ENCODE measurements around the gene COL20A1.

The COL20A1 gene

DNA sequence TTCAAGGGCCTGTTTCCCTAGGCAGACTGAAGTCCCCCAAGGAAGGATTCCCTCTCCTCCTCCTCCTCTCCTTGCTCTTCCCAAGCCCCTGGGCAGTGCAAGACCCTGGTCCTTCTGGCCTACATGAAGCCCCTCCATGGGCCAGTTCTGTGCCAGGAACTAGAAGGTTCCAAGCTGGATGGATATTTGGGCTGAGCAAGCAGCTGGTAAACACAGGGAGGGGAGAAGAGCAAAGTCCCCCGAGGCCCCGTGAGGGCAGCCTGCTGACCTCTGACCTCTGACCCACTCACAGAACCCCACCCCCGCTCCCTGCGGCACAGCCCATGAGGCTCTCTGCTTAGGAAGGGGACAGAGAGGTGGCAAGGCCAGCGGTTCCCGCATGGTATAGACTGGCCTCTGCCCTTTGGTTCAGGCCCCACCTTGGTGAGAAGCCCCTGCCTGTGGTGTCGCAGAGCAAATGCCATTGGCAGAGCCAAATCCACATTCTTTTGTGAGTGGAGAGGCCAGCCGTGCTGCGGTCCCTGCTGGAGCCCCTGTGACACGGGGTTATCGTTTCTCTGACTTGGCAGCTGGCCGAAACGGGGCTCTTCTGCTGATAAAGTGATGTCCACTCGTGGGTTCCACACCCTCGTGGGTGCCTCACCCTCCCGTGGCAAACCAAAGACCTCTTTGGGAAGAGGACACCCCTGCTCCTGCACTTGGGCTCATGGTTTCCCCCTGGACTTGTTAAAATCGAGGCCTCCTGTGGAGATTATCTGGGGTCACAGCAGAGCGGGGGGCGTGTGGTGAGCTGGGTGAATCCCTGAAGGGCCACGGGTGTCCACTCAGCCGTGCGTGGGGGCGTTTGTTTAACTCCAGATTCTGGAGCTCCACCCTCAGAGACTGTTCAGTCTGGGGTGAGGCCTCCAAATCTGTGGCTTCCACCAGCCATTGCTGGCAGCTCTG is 70.3 kb downstream of the COL20A1 start:
- Histone ChIP-seq H3K27me3 (ENCODE audit: control insufficient read depth, insufficient read depth, low read length) (peaks cover 33% of the 10 kb centered on the region), H3K9me3 (ENCODE audit: control insufficient read depth, low read depth, low read length) (no peaks in the 10 kb centered on the region), H3K4me1 (ENCODE audit: control insufficient read depth, low read depth, low read length) (peaks cover 5% of the 10 kb centered on the region), H3K27ac (ENCODE audit: low read length) (no peak overlapping the region), H3K36me3 (ENCODE audit: control insufficient read depth, low read depth, low read length) (no peaks in the 10 kb centered on the region), H3K4me3 (ENCODE audit: low read length) (no peak overlapping the region), H3K9ac (ENCODE audit: low read length) (no peak overlapping the region)

DNA sequence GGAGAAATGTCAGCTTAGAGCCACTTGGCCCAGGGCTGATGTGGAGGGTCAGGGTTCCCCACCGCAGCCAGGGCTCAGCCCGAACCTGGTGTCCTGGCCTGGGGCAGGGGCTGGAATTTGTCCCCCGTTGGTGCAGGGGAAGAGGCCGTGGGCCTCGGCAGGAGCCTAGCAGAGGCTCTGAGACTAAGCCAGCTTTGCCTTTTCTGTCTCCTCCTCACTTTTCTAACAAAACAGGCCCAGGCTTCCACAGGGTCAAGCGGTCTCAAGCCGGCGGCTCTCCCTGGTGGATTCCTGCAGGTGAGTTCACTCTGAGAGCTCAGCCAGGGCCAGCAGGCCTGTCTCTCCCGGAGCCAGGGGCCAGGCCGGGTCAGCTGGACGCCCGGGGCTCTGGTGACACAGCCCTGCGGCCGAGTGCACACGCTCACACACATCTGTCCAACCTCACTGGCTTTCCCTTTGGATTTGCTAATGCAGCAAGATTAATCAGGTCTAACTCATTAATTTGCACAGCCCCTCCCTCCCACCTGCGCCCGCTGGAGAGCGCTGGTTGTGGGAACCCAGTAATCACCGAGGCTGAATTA is 71.1 kb downstream of the COL20A1 start:
- H3K4me1 ChIP-seq (ENCODE audit: control insufficient read depth, low read depth, low read length): peaks cover 5% of the 10 kb centered on the region
- H3K9me3 ChIP-seq (ENCODE audit: control insufficient read depth, low read depth, low read length): no peaks in the 10 kb centered on the region
- H3K36me3 ChIP-seq (ENCODE audit: control insufficient read depth, low read depth, low read length): no peaks in the 10 kb centered on the region
- H3K4me3 ChIP-seq (ENCODE audit: low read length): no peak overlapping the region
- H3K9ac ChIP-seq (ENCODE audit: low read length): no peak overlapping the region
- H3K27me3 ChIP-seq (ENCODE audit: control insufficient read depth, insufficient read depth, low read length): peaks cover 33% of the 10 kb centered on the region
- no peak overlapping the region for H3K27ac ChIP-seq (ENCODE audit: low read length)

DNA sequence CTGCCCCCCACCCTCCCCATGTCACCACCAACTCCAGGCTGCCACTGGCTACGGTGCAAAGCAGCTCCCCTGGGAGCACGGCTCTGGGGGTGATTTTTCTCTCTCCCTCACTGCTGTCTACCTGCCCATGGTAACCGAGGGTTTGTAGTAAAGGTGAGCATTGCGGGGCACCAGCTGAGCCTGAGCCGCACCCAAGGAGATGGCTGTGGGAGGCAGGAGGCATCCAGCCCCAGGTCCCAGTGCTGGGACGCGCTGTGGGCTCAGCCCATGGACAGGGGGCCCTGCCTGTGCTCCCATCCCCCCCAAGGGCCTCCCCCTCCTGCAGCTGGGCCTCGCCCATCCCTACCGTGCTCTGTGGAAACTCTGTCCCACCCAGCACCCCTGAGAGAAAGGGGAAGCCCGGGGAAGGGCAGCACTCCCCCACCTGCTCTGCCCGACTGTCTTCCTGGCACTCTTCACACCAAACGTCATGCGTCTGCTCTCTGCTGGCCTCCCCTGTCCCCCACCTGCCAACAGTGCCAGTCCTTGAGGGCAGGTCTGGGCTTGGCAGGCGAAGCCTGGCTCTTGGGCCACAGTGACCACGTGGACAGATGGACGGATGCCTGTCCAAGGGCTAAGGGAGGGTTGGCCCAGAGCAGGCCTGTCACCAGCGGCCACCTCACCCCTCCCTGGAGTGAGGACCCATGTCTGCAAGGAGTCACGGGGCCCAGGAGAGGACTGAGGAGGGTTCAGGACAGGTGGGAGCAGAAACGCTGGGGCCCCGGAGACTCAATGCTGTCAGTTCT is 72.0 kb downstream of the COL20A1 start:
- Histone ChIP-seq H3K9me3 (ENCODE audit: control insufficient read depth, low read depth, low read length) (no peaks in the 10 kb centered on the region), H3K9ac (ENCODE audit: low read length) (no peak overlapping the region), H3K4me3 (ENCODE audit: low read length) (no peak overlapping the region), H3K27me3 (ENCODE audit: control insufficient read depth, insufficient read depth, low read length) (peaks cover 31% of the 10 kb centered on the region), H3K4me1 (ENCODE audit: control insufficient read depth, low read depth, low read length) (peaks cover 5% of the 10 kb centered on the region), H3K27ac (ENCODE audit: low read length) (no peak overlapping the region), H3K36me3 (ENCODE audit: control insufficient read depth, low read depth, low read length) (no peaks in the 10 kb centered on the region)

DNA sequence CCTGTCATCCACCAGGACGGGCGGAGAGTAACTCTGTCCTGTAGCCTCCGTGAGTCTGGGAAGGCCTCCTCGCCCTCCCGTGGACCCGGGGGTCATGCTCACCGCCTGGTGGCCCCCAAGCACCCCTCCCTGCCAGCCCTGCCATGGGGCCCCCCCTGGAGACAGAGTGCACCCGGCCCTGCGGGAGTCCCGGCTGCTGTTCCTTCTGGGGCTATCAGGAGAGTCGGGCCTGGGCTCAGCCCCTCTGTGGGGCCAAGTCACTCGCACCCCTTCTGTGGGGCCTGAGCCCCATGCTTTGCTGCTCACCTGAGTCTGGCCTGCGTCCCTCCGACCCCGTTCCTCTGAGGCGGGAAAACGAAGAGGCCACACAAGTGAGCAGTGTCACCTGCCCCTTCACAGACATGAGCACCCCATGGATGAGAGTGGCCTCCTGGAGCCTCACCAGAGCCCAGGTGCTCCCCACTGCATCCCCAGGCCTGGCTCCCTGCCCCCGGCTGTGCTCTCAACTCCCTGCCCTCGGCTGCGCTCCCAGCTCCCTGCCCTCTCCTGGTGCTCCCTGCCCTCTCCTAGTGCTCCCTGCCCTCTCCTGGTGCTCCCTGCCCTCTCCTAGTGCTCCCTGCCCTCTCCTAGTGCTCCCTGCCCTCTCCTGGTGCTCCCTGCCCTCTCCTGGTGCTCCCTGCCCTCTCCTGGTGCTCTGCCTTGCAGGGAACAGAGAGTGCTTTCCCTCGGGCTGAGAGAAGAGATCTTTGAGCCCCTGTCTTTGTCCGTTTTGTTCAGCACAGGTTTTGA is 72.8 kb downstream of the COL20A1 start:
- no peak overlapping the region for H3K27ac ChIP-seq (ENCODE audit: low read length)
- H3K27me3 ChIP-seq (ENCODE audit: control insufficient read depth, insufficient read depth, low read length): peaks cover 23% of the 10 kb centered on the region
- no peak overlapping the region for H3K9ac ChIP-seq (ENCODE audit: low read length)
- H3K9me3 ChIP-seq (ENCODE audit: control insufficient read depth, low read depth, low read length): no peaks in the 10 kb centered on the region
- H3K36me3 ChIP-seq (ENCODE audit: control insufficient read depth, low read depth, low read length): no peaks in the 10 kb centered on the region
- H3K4me3 ChIP-seq (ENCODE audit: low read length): no peak overlapping the region
- peaks cover 5% of the 10 kb centered on the region for H3K4me1 ChIP-seq (ENCODE audit: control insufficient read depth, low read depth, low read length)

- H3K4me1 ChIP-seq (ENCODE audit: control insufficient read depth, low read depth, low read length): peaks cover 5% of the 10 kb centered on the region
- H3K4me3 ChIP-seq (ENCODE audit: low read length): no peak overlapping the region
- H3K27ac ChIP-seq (ENCODE audit: low read length): no peak overlapping the region
- peaks cover 17% of the 10 kb centered on the region for H3K27me3 ChIP-seq (ENCODE audit: control insufficient read depth, insufficient read depth, low read length)
- H3K9ac ChIP-seq (ENCODE audit: low read length): no peak overlapping the region
- H3K9me3 ChIP-seq (ENCODE audit: control insufficient read depth, low read depth, low read length): no peaks in the 10 kb centered on the region
- H3K36me3 ChIP-seq (ENCODE audit: control insufficient read depth, low read depth, low read length): no peaks in the 10 kb centered on the region
These were observed 73.7 kb downstream of the COL20A1 start for GRCh38 chr20:63366390-63367365.

DNA sequence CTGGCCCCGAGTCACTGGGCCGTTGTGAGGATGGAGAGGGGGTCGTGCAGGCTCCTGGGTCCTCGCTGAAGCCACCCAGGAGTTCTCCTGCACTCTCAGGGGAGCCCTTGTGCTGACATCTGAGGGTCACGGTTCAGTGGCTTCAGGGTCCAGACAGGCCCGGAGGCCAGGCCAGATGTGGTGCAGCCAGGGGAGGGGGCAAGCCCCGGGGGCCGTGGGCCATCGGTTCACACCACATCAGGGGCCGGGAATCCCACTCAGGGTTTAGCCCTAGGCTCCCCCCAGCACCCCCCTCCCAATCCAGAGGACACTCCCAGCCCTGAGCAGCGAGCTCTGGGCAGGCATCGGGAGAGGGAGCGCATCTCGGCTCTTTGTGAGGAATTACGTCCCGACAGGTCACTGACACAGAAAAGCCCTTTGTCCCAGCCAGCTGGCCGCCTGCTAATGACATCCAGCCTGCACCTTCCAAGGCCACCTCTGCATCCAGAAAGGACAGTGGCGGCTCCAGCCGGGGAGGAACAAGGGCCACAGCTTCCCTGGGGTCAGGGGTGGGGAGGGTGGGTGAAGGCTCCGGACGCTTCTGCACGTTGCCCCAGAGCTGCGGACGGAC is 74.6 kb downstream of the COL20A1 start:
- Histone ChIP-seq H3K36me3 (ENCODE audit: control insufficient read depth, low read depth, low read length) (no peaks in the 10 kb centered on the region), H3K27ac (ENCODE audit: low read length) (no peak overlapping the region), H3K4me3 (ENCODE audit: low read length) (no peak overlapping the region), H3K4me1 (ENCODE audit: control insufficient read depth, low read depth, low read length) (peaks cover 5% of the 10 kb centered on the region), H3K9me3 (ENCODE audit: control insufficient read depth, low read depth, low read length) (no peaks in the 10 kb centered on the region), H3K9ac (ENCODE audit: low read length) (no peak overlapping the region), H3K27me3 (ENCODE audit: control insufficient read depth, insufficient read depth, low read length) (peaks cover 9% of the 10 kb centered on the region)

GRCh38 chr20:63368151-63368550 is 75.2 kb downstream of the COL20A1 start:
- H3K4me3 ChIP-seq (ENCODE audit: low read length): no peak overlapping the region
- peaks cover 5% of the 10 kb centered on the region for H3K4me1 ChIP-seq (ENCODE audit: control insufficient read depth, low read depth, low read length)
- H3K27me3 ChIP-seq (ENCODE audit: control insufficient read depth, insufficient read depth, low read length): peaks cover 3% of the 10 kb centered on the region
- H3K36me3 ChIP-seq (ENCODE audit: control insufficient read depth, low read depth, low read length): no peaks in the 10 kb centered on the region
- no peak overlapping the region for H3K9ac ChIP-seq (ENCODE audit: low read length)
- no peaks in the 10 kb centered on the region for H3K9me3 ChIP-seq (ENCODE audit: control insufficient read depth, low read depth, low read length)
- H3K27ac ChIP-seq (ENCODE audit: low read length): no peak overlapping the region

DNA sequence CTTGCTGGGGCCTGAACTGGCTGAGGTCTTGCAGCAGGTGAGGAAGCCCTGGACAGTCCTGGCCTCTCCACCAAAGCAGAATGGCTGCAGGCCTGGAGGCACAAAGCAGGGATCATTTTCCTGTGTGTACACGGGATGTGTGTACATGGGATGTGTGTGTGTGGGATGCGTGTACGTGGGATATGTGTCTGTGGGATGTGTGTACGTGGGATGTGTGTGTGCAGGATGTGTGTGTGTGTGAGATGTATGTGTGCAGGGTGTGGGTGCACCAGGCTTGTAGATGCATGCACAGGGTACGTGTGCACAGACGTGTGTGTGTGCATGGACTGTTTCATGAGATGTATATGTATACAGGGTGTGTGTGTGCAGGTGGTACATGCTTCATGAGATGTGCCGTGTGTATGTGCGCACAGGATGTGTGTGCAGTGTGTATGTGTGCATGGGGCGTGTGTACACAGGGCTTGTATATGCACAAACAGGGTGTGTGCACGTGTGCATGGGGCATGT is 76.1 kb downstream of the COL20A1 start:
- no peaks in the 10 kb centered on the region for H3K9me3 ChIP-seq (ENCODE audit: control insufficient read depth, low read depth, low read length)
- no peaks in the 10 kb centered on the region for H3K27me3 ChIP-seq (ENCODE audit: control insufficient read depth, insufficient read depth, low read length)
- peaks cover 5% of the 10 kb centered on the region for H3K4me1 ChIP-seq (ENCODE audit: control insufficient read depth, low read depth, low read length)
- H3K27ac ChIP-seq (ENCODE audit: low read length): no peak overlapping the region
- H3K36me3 ChIP-seq (ENCODE audit: control insufficient read depth, low read depth, low read length): no peaks in the 10 kb centered on the region
- no peak overlapping the region for H3K4me3 ChIP-seq (ENCODE audit: low read length)
- H3K9ac ChIP-seq (ENCODE audit: low read length): no peak overlapping the region

DNA sequence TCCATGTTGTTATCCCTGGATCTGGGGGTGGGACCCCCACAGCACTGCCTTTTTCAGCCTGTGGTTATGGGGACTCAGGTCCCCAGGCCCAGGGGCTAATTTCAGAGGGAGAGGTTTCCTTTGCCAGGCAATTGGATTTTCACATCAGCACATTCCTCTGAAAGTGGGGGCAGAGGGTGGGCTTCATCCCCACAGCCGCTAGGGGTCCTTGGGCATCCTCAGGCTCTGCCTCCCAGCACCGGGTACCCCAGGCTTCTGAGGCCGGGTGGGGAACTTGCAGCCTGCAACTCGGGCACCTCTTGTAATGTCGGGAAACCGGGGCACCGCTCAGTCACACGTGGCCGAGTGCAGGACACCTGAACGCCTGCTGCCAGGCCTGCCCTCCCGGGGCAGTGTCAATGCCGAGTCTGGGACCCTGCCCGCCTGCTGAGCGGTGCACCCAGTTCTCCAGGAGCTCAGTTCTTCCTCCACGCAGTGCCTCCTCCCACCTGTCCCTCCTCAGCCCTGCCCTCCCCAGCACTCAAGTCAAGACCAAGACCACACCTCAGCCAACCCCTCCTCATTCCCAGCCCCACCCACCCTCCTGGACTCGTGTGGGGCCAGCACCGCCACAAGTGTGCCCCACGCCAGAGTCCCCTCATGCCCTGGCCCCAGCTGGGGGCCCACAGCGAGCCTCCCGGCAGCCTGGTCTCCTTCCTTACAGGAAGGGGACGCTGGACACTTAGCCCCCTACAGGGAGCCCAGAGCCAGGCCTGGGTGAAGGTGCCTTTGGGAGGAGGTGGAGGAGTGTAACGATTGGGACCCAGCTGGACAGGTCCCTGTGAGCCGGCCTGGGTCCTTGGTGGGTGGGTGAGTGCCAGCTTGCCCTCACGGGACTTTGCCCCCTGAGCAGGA is 77.0 kb downstream of the COL20A1 start:
- Histone ChIP-seq H3K9me3 (ENCODE audit: control insufficient read depth, low read depth, low read length) (no peaks in the 10 kb centered on the region), H3K36me3 (ENCODE audit: control insufficient read depth, low read depth, low read length) (no peaks in the 10 kb centered on the region), H3K4me1 (ENCODE audit: control insufficient read depth, low read depth, low read length) (peaks cover 5% of the 10 kb centered on the region), H3K4me3 (ENCODE audit: low read length) (no peak overlapping the region), H3K27ac (ENCODE audit: low read length) (no peak overlapping the region), H3K27me3 (ENCODE audit: control insufficient read depth, insufficient read depth, low read length) (no peaks in the 10 kb centered on the region), H3K9ac (ENCODE audit: low read length) (no peak overlapping the region)
